ENCODE data around the gene MPP2.
"Not testable (repeated sequence)": the region's sequence is repeated elsewhere in the genome, so short reads cannot be mapped to it uniquely, and the experiment has no call there.

Gene MPP2

GRCh38 chr17:43875476-43876147, 31.7 kb downstream of the MPP2 start:
- no peak for DNase-seq (ENCODE audit: low read depth in 2 of 2)

- no peak for DNase-seq (ENCODE audit: low read depth in 2 of 2)
These were observed 33.0 kb downstream of the MPP2 start for GRCh38 chr17:43874293-43874692.

GRCh38 chr17:43873815-43874214, 33.5 kb downstream of the MPP2 start:
- no peak for DNase-seq (ENCODE audit: low read depth in 2 of 2)

- no peak for DNase-seq (ENCODE audit: low read depth in 2 of 2)
These were observed 34.2 kb downstream of the MPP2 start for GRCh38 chr17:43873091-43873490.

- no peak for DNase-seq (ENCODE audit: low read depth in 2 of 2)
These were observed 35.2 kb downstream of the MPP2 start for GRCh38 chr17:43871946-43872690.

- DNase-seq (ENCODE audit: low read depth in 2 of 2) = not testable (repeated sequence)
These were observed 38.3 kb downstream of the MPP2 start for GRCh38 chr17:43869031-43869430.

- DNase-seq (ENCODE audit: low read depth in 2 of 2) = no peak
These were observed 38.9 kb downstream of the MPP2 start for GRCh38 chr17:43868226-43868994.

- DNase-seq (ENCODE audit: low read depth in 2 of 2) = no peak
These were observed 43.0 kb downstream of the MPP2 start for GRCh38 chr17:43864161-43864984.

GRCh38 chr17:43861960-43862359, 45.4 kb downstream of the MPP2 start:
- DNase-seq (ENCODE audit: low read depth in 2 of 2) = no peak

- no peak for DNase-seq (ENCODE audit: low read depth in 2 of 2)
These were observed 46.3 kb downstream of the MPP2 start for GRCh38 chr17:43860927-43861622.

GRCh38 chr17:43860077-43860725, 47.1 kb downstream of the MPP2 start:
- no peak for DNase-seq (ENCODE audit: low read depth in 2 of 2)

- DNase-seq (ENCODE audit: low read depth in 2 of 2) = no peak
These were observed 49.3 kb downstream of the MPP2 start for GRCh38 chr17:43857957-43858600.

- no peak for DNase-seq (ENCODE audit: low read depth in 2 of 2)
These were observed 50.2 kb downstream of the MPP2 start for GRCh38 chr17:43857141-43857540.

GRCh38 chr17:43856141-43856540, 51.2 kb downstream of the MPP2 start:
- no peak for DNase-seq (ENCODE audit: low read depth in 2 of 2)

GRCh38 chr17:43855061-43855460, 52.3 kb downstream of the MPP2 start:
- DNase-seq (ENCODE audit: low read depth in 2 of 2) = no peak

GRCh38 chr17:43854498-43854897, 52.8 kb downstream of the MPP2 start:
- no peak for DNase-seq (ENCODE audit: low read depth in 2 of 2)

- DNase-seq (ENCODE audit: low read depth in 2 of 2) = no peak
These were observed 53.8 kb downstream of the MPP2 start for GRCh38 chr17:43853546-43853945.

- no peak for DNase-seq (ENCODE audit: low read depth in 2 of 2)
These were observed 54.8 kb downstream of the MPP2 start for GRCh38 chr17:43852571-43852970.

- no peak for DNase-seq (ENCODE audit: low read depth in 2 of 2)
These were observed 58.2 kb downstream of the MPP2 start for GRCh38 chr17:43849116-43849515.

GRCh38 chr17:43848601-43849000, 58.7 kb downstream of the MPP2 start:
- DNase-seq (ENCODE audit: low read depth in 2 of 2) = no peak

Measured in stimulated activated CD4-positive, alpha-beta T cell treated with anti-CD3 and anti-CD28 coated beads, Interleukin-15, amount 100 ng/mL, for 48 hours (primary cell).